D721Med (cell line): ENCODE measurements around the gene PRPF40A.

Experiments used
- DNase-seq: peaks from one replicate; pipeline ENCODE4 v3.0.0; 2011; ENCODE audit warnings: low spot score; ENCODE audit not compliant: insufficient read length
- FAIRE-seq: peaks from 2 replicates; lab custom pipeline; 2011; peaks lifted over from hg19 to GRCh38; lab: Jason Lieb, UNC
- TF ChIP-seq, protein P1 (sequence below): IDR thresholded peaks from 2 replicates; pipeline ENCODE4 v1.5.1; 2012; ENCODE audit warnings: mild to moderate bottlenecking, control low read depth; ENCODE audit not compliant: insufficient read depth; ENCODE audit errors: missing control alignments

The PRPF40A gene

DNA sequence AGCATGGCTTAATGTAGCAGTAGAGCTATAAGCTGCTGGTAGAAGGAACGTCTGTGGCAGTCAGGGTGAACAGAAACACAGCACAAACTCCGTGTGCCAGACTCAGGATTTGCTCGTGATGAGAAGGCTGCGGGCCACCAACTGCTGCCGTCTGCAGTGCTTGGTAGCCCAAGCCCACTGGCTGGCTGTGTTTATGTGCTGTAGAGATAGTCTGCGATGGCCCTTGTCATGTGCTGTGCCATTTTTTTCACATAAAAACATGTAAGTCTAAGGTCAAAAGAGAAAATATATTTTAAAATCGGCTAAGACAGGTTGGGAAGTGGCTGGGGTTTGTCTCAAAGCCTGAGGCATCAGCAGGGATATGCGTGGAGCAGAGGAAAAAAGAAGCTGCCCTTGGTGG is 78.7 kb downstream of the PRPF40A start:
- TF ChIP-seq, protein P1, sequence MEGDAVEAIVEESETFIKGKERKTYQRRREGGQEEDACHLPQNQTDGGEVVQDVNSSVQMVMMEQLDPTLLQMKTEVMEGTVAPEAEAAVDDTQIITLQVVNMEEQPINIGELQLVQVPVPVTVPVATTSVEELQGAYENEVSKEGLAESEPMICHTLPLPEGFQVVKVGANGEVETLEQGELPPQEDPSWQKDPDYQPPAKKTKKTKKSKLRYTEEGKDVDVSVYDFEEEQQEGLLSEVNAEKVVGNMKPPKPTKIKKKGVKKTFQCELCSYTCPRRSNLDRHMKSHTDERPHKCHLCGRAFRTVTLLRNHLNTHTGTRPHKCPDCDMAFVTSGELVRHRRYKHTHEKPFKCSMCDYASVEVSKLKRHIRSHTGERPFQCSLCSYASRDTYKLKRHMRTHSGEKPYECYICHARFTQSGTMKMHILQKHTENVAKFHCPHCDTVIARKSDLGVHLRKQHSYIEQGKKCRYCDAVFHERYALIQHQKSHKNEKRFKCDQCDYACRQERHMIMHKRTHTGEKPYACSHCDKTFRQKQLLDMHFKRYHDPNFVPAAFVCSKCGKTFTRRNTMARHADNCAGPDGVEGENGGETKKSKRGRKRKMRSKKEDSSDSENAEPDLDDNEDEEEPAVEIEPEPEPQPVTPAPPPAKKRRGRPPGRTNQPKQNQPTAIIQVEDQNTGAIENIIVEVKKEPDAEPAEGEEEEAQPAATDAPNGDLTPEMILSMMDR: no peak
- FAIRE-seq (no peak), DNase-seq (no peak)

GRCh38 chr2:152638056-152638455 is 79.2 kb downstream of the PRPF40A start:
- FAIRE-seq: no peak
- no peak for DNase-seq
- TF ChIP-seq, protein P1: no peak

GRCh38 chr2:152637251-152637650 is 80.0 kb downstream of the PRPF40A start:
- TF ChIP-seq, protein P1: no peak
- no peak for FAIRE-seq
- no peak for DNase-seq

GRCh38 chr2:152635635-152636298 is 81.5 kb downstream of the PRPF40A start:
- FAIRE-seq (no peak), DNase-seq (peak; percentile 42)
- TF ChIP-seq, protein P1: peak; percentile 80

DNA sequence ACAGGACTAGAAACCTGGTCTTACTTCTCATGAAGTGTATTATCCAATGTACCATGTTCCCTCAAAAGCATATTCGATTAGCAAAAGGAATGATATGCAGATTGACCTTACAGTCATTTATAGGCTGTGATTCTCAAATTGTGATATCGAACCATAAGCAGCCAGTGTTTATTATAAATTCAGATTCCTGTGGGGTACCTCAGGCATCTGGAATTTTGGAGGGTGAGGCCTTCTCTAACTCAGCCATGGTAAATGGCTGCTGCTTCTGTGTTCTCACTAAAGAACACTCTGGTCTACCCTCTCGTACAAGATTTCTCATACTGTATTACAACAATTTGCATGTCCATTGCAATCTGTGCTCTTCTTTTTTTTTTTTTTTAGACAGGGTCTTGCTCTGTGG is 84.5 kb downstream of the PRPF40A start:
- FAIRE-seq: no peak
- DNase-seq: no peak
- TF ChIP-seq, protein P1: no peak

DNA sequence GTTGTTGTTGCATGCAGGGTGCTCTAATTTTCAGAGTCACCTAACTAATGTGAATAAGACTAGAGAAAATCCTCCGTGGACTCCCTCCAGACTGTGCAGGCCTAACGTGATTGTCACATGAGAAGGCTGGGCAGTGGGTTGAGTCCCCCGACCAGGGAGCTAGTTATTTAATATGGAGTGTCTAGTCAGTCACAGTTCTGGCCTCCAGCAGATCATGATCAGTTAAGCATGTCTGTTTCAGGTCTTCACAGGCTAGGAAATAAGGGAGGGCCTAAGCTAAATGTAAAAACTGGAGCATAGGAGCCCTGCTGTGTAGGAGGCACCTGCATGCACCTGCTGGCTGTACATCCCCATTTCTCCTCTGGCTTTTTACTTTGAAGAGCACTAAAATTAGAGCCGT is 86.8 kb downstream of the PRPF40A start:
- no peak for DNase-seq
- FAIRE-seq: no peak
- TF ChIP-seq, protein P1: no peak

DNA sequence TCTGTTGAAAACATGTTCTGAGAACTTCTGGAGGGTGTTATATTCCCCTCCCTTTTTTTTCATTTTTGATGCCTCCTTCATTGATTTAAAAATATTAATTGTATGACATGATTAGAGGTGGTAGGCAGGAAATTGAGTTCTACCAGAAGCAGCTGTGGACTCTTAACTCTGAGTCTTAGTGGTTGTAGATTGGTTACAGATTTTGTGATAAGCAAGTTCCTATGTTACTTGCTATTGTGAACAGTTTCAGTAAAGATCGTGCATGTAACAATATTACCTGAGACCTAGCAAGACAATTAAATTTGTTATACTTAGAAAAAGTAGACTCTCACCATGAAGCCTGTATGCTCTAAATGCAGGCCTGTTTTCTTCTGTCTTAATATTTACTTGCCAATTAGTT is 88.1 kb downstream of the PRPF40A start:
- no peak for FAIRE-seq
- no peak for DNase-seq
- TF ChIP-seq, protein P1: no peak
